NCI-H2171 (cell line): ENCODE results near the gene MUC22.
"Not testable (repeated sequence)": the region's sequence is repeated elsewhere in the genome, so short reads cannot be mapped to it uniquely, and the experiment has no call there.

Experiments
- DNase-seq: peaks from one replicate; lab custom pipeline; 2025; lab: John Stamatoyannopoulos, UW

Gene MUC22

DNA sequence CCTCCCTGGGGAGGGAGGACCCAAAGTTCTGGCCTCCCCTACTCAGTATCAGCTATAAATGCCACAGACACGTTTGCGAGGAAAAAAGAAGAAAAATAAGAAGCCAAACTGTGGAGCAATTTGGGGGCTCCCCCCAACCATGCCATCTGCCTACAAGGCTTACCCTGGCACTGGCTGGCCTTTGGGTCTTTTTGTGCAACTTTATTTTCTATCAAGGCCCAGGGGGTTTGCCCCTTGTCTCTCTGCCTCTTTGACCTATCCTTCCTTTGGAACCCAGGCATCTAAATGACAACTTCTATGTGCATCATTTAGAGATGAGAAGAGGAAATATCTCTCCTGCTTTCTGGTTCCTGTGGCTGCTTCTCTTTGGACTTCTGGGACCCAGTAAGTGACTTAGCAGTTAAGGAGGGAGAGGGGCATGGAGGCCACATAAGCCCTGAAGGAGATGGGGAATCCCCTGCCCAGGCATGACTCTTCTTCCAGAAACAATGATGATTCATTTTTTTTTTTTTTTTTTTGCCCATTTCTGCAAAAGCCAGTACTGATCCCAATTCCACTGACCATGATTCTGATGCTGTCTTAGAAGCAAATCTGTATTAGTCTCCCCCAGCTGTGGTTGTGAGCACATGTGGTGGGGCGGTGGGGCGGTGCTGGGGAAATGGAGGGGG is at the start of gene MUC22:
Gene MUC22 (plus strand): TSS at position 82 of the 668 bp plus-strand sequence. CDS start 233 bp downstream, at position 315.
- DNase-seq, result no peak

DNA sequence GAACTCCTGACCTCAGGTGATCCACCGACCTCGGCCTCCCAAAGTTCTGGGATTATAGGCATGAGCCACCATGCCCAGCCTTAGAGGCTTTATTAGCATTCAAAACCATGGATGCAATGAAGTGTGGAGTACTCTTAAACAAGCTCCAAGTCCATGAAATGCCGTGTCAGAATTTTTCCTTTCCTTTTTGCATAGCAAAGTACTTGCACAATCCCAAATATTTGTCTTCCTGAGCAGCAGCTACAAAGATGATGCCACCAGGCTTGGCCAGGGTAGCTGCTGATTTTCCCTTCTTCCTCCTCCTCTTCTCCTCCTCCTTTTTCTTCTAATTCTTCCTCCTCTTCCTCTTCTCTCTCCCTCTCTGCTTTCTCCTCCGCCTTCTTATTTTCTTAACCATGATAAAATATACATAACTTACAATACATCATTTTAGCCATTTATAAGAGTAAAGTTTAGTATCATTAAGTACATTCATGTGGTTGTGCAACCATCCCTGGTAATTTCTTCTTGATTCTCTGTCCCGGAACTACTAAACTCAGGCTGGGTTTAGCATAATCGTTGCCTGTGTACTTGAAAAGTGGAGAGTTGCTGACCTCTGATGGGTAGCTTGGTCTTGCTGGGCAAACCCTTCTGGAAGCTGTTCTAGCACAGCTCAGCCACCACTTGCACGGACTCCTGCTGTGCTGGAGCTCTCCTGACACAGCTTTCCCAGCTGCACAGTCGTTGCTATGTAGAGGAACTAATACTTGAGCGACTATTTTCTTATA is 49.2 kb upstream of the MUC22 start:
- no peak for DNase-seq

DNA sequence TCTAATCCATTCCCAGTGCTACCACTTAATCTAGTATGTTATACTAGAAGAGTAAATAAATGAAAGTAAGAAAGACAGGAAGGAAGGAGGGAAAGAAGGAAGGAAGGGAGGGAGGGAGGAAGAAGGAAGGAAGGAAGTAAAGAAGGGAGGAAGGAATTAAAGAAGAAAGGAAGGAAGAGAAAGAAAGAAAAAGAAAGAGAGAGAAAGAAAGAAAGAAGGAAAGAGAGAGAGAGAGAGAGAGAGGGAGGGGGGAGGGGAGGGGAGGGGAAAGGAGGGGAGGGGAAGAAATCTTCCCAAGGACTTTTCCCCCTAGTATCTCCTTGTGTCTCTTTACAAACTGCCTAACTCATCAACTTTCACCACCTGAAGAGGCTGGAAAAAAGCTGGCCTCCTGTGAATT is 47.6 kb upstream of the MUC22 start:
- DNase-seq, result no peak

DNA sequence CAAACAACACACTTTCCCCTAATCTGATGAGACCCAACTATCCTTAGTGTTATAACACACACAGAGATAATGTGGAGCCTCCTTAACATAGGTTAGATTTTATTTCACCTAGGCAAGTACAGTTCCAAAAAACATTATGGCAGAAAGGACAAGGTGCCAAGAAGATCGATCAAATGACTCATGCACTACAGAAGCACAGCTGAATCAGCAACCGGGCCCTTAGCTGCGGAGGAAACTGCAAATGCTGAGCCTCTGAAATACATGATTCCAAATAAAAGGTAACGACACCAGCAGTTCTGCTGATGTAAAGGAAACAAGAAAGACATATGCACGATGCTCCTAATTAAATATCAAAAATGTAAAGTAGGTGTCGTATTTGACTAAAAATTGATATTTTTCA is 46.6 kb upstream of the MUC22 start:
- DNase-seq, result no peak

DNA sequence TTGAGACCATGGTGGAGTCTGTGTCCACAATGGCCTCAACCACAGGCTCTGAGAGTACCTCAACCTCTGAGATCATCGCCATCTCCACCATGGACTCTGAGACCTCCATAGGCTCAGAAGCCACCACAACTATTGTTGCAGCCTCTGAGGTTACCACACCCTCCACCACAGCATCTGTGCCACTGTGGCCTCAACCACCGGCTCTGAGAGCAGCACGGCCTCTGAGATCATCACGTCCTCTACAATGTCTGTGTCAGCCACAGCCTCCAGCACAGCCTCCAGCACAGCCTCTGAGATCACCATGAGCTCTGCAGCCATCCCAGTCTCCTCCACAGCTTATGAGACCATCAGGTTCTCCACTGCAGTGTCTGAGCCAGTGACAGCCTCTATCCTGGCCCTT is 46.2 kb upstream of the MUC22 start:
- no peak for DNase-seq

DNA sequence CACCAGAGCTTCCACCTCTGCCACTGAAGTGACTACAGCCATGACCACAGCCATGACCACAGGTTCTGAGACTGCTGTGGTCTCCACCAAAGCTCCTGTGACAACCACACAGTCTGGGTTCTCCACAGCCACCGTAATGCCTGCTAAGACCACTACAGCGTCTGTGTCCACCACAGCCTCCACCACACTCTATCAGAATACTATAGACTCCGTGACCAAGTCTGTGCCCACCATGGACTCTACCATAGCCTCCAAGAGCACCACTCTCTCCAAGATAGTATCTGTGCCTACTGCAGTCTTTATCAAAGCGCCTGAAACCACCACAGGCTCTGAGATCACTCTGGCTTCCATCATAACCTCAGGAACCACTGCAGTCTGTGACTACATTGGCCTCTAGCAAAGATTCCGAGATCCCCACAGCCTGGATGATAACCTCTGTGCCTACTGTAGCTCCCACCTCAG is 45.1 kb upstream of the MUC22 start:
- no peak for DNase-seq

DNA sequence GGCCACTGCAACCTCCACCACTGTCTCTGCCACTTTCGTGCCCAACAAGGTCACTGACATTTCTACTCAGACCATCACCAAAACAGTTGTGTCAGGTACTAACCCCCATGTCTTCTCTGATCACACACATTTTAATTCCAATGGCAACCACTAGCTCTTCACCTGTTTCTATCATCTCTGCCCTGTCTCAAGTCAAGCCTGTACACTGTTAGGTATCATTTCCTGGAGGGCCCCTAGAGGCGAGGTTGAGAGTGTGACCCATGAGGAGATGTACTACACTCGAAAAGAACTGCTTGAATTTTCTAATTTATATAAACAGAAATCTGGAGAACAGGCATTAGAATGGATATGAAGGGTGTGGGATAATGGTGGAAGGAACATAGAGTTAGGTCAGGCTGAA is 44.1 kb upstream of the MUC22 start:
- no peak for DNase-seq

DNA sequence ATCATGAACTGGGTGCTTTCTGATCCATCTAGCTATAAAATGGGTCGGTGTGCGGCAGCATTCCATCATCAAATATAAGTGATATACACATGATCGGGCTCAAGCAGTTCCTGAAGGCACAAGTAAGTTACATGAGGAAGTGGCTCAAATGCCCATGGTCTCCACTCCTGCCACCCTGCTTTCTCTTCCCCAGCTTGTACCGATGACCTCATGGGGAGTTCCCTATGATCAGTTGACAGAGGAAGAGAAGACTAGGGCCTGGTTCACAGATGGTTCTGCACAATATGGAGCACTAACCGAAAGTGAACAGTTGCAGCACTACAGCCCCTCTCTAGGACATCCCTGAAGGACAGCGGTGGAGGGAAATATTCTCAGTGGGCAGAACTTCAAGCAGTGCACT is 41.1 kb upstream of the MUC22 start:
- not testable (repeated sequence) for DNase-seq

DNA sequence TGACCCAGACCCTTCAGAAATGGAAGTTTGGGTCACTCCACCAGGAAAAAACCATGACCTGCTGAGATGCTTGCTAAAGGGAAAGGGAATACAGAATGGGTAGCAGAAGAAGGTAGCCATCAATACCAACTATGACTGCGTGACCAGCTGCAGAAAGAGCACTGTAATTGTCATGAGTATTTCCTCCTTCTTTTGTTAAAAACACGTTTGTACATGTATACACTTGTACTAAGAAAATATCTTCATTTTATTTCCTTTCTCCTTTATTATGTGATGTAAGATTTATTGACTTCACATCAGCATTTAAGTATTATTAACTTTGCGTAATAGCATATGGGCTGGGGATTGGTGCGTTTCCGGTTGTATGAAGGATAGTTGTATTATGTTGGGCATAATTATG is 39.3 kb upstream of the MUC22 start:
- no peak for DNase-seq

DNA sequence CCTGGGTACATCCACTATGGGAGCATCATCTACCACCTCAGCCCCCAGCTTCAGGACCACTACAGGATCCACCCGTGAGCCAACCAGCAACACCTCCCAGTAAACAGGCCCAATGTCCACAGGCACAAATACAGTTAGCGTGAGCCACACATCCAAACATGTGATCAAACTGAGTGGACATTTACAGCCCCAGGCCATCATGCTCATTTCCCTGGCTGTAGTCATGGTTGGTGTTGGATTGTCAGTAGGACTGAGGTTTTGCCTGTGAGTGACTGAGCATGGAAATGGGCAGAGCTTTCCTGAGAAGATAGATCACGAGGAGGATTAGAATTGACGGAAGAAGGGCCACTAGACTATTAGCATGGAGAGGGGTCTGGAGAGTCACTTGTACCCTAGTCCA is 37.5 kb upstream of the MUC22 start:
- no peak for DNase-seq

DNA sequence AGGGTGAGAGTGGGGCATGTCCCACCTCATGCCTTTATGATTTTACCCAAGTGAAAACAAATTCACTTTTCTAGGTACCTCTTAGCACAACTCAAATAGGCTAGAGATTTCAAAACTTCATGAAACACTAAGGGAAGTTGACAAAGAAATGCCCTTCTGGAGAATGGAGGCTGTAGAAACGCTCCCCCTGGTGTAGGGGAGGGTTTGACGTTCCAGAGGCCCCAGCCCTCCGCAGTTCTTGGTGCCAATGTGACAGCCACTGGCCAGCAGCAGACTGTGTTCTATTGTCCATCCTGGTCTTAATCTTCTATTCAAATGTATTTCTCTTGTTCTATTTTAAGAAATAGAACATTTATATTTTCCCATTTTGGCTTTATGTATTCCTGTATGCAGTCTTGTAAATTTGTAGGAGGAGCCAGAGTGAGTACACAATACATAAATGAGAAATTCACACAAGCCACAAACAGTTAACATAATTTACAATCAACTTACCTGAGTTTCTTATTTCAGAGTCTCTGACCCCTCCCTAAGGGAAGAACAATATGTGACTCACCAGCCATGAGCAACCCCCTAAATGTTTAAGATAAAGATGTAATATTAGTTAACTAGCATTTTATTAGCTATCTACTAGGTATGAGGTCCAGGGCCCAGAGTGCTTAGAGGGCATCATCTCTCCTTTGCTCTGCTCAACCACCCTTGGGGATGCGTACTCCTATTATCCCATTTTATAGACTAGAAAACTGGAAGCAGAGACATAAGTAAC is 35.6 kb upstream of the MUC22 start:
- DNase-seq, result no peak

DNA sequence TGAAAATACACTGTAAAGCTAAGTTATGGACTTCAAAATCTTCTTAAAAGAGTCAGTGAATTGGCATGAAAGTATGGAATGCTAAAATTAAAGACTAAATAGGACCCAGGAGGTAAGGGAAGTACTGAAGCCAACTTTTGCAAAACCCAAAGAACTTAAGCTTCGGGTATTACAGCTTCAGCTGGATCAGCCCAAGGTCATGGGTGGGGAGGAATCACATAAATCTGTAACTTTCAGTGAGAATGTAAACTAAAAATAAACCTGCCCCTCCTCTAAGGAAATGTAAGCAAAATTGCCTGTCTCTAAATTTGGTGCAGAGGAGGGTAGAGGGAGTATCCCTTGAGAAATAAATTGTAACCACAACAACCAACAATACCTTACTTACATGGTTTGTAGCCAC is 31.1 kb upstream of the MUC22 start:
- no peak for DNase-seq

DNA sequence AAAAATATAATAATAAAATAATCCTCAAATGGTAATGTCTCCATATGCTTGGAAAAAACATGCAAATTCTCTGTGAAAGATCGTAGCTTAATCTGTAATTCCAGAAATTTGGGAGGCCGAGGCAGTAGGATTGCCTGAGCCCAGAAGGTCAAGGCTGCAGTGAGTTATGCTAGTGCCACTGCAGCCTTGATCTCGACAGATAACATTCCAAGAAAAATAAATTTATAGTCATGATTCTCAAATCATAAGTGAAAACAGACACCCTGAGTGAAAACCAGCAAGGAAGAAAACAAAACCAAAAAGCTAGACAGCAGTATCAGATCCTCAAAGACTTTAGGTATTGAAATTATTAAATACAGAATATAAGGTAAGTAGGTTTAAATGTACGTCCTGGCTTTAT is 30.6 kb upstream of the MUC22 start:
- DNase-seq, result no peak

DNA sequence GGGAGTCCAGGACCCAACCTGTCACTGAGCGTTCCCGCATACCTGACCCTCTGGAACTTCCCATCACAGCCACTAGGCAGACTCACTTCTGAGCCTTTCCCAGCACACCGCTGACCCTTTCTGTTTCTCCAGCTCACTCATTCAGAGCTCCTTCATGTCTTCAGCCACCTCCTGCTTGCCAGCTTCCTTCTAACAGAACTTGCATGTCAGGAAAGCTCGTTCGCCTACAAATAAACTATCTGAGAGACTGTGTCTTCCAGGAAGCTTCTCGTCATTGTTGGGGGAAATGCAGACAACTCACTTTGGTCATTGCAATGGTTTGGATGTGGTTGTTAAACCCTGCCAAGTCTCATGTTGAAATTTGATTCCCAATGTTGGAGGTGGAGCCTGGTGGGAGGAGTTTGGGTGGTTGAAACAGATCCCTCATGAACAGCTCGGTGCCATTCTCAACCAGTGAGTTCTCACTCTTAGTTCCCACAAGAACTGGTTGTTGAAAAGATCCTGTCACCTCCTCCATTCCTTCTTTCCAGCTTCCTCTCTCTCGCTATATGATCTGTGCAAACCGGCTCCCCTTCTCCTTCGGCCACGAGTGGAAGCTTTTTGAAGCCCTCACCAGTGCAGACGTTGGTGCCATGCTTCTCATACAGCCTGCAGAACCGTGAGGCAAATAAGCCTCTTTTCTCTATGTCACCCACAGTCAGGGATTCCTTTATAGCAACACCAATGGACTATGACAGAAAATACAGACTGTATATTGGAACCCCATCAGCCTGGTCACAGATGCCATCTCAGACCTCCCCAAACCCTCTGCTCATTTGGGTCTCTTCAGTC is 28.1 kb upstream of the MUC22 start:
- no peak for DNase-seq

DNA sequence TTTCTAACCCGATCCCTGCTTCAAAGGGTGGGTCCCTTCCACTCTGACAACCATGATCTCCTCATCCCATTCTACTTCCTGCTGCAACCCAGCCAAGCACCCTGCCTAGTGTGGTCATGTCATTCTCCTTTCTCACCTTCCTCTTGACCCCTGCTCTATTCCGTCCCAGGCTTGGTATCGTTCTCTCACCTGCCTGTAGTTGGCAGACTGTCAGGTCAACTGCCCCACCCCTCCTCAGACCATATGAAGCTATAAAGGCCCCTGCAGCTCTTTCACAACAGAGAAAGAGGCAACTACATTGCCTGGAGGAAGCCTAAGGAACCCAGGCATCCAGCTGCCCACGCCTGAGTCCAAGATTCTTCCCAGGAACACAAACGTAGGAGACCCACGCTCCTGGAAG is 26.8 kb upstream of the MUC22 start, which contains the start of gene MUC21:
Gene MUC21 (plus strand): TSS at position 280 of the 400 bp plus-strand sequence. CDS start 241 bp downstream, outside the sequence.
- DNase-seq, result no peak

DNA sequence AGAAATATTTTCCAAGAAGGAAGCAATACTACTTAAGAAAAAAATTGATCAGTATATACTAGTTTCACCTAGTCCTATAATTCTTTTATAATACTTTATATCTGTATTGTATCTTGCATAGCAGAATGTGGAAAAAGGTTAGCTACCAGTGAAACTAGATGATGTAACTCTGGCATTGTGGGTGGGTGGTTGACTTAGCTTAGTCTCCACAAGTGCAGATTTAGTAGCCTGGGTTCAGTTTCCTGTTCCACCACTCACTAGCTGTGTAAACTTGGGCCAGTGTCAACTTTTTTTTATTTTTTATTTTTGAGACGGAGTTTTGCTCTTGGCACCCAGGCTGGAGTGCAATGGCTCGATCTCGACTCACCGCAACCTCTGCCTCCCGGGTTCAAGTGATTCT is 24.8 kb upstream of the MUC22 start:
- DNase-seq, result no peak

DNA sequence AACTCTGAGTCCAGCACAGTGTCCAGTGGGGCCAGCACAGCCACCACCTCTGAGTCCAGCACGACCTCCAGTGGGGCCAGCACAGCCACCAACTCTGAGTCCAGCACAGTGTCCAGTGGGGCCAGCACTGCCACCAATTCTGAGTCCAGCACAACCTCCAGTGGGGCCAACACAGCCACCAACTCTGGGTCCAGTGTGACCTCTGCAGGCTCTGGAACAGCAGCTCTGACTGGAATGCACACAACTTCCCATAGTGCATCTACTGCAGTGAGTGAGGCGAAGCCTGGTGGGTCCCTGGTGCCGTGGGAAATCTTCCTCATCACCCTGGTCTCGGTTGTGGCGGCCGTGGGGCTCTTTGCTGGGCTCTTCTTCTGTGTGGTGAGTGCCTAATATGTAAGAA is 23.0 kb upstream of the MUC22 start:
- DNase-seq, result no peak

DNA sequence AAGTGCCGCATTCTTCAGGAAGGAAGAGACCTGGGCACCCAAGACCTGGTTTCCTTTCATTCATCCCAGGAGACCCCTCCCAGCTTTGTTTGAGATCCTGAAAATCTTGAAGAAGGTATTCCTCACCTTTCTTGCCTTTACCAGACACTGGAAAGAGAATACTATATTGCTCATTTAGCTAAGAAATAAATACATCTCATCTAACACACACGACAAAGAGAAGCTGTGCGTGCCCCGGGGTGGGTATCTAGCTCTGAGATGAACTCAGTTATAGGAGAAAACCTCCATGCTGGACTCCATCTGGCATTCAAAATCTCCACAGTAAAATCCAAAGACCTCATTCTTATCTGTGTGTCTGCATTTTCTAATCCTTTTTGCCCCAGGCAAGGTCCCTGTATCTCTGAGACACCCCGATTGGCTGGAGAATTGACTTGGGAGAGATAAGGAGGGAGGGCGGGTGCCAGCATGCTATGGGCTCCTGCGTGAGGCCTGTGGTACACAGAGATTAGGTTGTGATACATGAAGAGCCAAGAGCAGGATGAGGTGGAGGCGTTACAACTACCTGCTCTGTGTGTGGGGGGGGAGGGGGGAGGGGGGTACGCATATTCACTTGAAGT is 22.0 kb upstream of the MUC22 start:
- no peak for DNase-seq

DNA sequence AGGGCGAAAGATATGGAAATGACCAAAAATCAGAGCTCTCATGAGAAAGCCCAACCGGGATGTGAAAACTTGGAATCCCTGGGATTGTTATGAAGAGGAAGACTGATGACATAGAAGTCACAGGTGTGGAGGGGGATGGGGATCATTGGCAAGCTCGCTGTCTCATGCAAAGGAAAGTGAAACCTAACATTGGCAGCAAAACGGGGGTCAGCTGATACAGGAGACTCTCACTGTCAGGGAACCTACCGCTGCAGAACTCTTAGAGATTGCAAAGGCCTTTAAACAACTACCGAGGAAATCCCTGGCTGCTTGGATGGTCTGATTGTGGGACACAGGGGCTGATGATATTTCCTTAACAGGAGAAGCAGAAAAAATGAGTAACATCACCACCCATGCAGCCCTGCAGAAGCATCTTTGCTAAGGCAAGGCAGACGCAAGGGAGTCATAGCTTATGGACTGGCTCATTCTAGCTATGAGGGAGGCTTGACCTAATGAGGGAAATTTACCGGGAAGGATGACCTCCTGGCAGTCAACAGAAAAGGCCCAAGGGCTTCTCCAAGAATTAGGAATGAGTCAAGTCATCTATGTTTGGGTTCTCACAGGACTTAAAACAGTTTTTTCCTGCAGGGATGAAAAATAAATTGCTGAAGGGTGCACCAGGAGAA is 19.7 kb upstream of the MUC22 start:
- no peak for DNase-seq

DNA sequence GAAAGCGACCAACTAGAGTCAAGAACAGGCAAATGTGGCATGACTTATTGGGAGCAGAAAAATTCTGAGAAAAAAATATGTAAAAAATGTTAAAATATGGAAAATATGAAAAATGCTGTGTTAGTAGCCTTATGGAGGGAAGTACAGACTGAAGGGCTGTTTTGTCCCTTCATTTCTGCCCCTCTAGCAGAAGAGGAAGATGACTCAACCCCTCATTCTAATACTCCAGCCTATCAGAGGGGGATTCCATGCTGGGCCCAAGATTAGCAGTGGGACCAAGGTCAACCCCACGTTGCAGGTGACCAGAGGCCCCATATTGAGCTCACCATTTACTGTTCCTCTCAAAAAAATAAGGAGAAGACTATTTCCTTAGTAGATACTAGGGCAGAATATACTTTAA is 18.4 kb upstream of the MUC22 start:
- no peak for DNase-seq

DNA sequence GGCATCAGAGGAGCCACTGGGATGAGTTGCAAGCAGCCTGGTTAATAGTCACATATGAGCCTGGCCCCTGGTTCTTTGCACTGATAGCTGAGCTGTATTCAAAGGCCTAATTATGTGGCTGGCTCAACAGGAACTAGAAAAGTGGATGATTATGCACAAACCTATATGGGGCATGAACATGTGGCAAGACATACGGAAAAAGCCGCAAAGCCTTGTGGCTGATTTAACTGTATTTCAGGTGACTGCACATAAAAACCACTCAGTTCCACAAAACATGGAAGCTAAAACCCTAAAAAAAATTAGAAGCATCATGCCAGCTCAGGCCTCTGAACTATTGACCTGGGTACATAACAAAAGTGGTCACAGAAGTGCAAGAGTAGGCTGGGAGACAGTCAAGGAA is 13.0 kb upstream of the MUC22 start:
- no peak for DNase-seq
